ENCODE measurements around the gene PER2. TPM values are rescaled to one million over a fixed set of nuclear protein-coding genes. Genes with fewer than 3 reads are reported as not detected.

PER2 gene
- total and polyA plus RNA-seq, 2 of the 13 experiments (the other 11 are each of a cell fraction or from before 2014, with no cell fraction given): 5.1 to 9.4 TPM

- Histone ChIP-seq H4K20me1 (ENCODE audit: insufficient read depth, low read length) (no peaks in the 10 kb centered on the region), H3K4me2 (ENCODE audit: low read depth, low read length) (no peak overlapping the region), H3K27me3 (ENCODE audit: control insufficient read depth in 1 of 2, insufficient read depth in 2 of 2, low read length in 2 of 2) (no peaks in the 10 kb centered on the region), H3K4me3 (replicated peaks in 1 of 3; ENCODE audit: insufficient read depth in 1 of 3, low read depth in 2 of 3, low read length in 3 of 3) (no peak overlapping the region), H3K27ac (ENCODE audit: extremely low read length, insufficient read depth, low read length) (no peak overlapping the region), H3K36me3 (replicated peaks in 1 of 2; ENCODE audit: control insufficient read depth in 1 of 2, insufficient read depth in 2 of 2, low read length in 2 of 2) (peaks cover 56 to 92% of the 10 kb centered on the region in 2 experiments), H2AFZ (ENCODE audit: low read length) (no peak overlapping the region), H3K4me1 (ENCODE audit: insufficient read depth, low read length) (peaks cover 22% of the 10 kb centered on the region), H3K79me2 (ENCODE audit: insufficient read depth, low read length) (no peaks in the 10 kb centered on the region), H3K9me3 (ENCODE audit: low read length) (no peaks in the 10 kb centered on the region), H3K9ac (ENCODE audit: insufficient read depth, low read depth, low read length) (no peak overlapping the region)
- BruUV-seq (replicated peaks): no TSS peak
- in situ Hi-C loops (cut with HindIII; ENCODE audit: extremely low pct_ligation_motif_present, low pct_unique_long_range_greater_than_20kb): no loop called here
- ATAC-seq (no peak), DNase-seq (ENCODE audit: low spot score) (no peak), FAIRE-seq (no peak)
- ChIA-PET CTCF (ENCODE audit: low intra/inter-chr PET ratio, low total read pairs) (no interaction called here), POLR2A (no interaction called here)
- intact Hi-C loops (cut with micrococcal nuclease; ENCODE audit: unreplicated experiment): no loop called here
- WGBS (ENCODE audit: low lambda C conversion rate): 98% methylated on average over 4 of the region's 4 CpGs
- TF ChIP-seq MTERF4 (CRISPR knock-in tag; IDR thresholded peaks at IDR 0.05) (no peak), ZNF256 (CRISPR knock-in tag; conservative IDR thresholded peaks at IDR 0.05) (no peak), ZBTB7A (CRISPR knock-in tag; IDR thresholded peaks at IDR 0.05) (no peak), NR2F2 (IDR thresholded peaks at IDR 0.05; ENCODE audit: borderline replicate concordance, low read depth) (no peak), DNMT3B (CRISPR knock-in tag; conservative IDR thresholded peaks at IDR 0.05) (no peak), RFX1 (IDR thresholded peaks at IDR 0.05) (no peak), E2F5 (CRISPR knock-in tag; conservative IDR thresholded peaks at IDR 0.05) (no peak), THAP8 (CRISPR knock-in tag; IDR thresholded peaks at IDR 0.05; ENCODE audit: borderline replicate concordance) (no peak), GMEB1 (CRISPR knock-in tag; IDR thresholded peaks at IDR 0.05; ENCODE audit: borderline replicate concordance) (no peak), CBFB (CRISPR knock-in tag; IDR thresholded peaks at IDR 0.05) (no peak), ZBTB14 (CRISPR knock-in tag; IDR thresholded peaks at IDR 0.05) (no peak), USF2 (IDR thresholded peaks at IDR 0.05; ENCODE audit: low read depth, low read length) (no peak), USF2 (CRISPR knock-in tag; IDR thresholded peaks at IDR 0.05; ENCODE audit: borderline replicate concordance) (no peak), ZNF589 (CRISPR knock-in tag; conservative IDR thresholded peaks at IDR 0.05) (no peak), ZNF468 (CRISPR knock-in tag; IDR thresholded peaks at IDR 0.05) (no peak), YEATS4 (CRISPR knock-in tag; IDR thresholded peaks at IDR 0.05; ENCODE audit: borderline replicate concordance) (no peak), NFYC (CRISPR knock-in tag; IDR thresholded peaks at IDR 0.05) (no peak), NR3C1 (CRISPR knock-in tag; IDR thresholded peaks at IDR 0.05) (no peak)
Measured at GRCh38 chr2:238272156-238272555, 16.3 kb downstream of the PER2 start.
